GM10266 (cell line): ENCODE results near the gene THAP4.

Experiments used
- DNase-seq: peaks from one replicate; pipeline ENCODE4 v3.0.0; 2012; ENCODE audit errors: extremely low spot score
- CTCF ChIP-seq: IDR thresholded peaks from 2 replicates; pipeline ENCODE4 v1.5.1; 2012; ENCODE audit warnings: mild to moderate bottlenecking, low read depth; ENCODE audit not compliant: control insufficient read depth, insufficient read depth; ENCODE audit errors: missing control alignments

THAP4 gene

GRCh38 chr2:241563571-241563980, 73.4 kb downstream of the THAP4 start:
- no peak for TF ChIP-seq CTCF
- no peak for DNase-seq

GRCh38 chr2:241563031-241563507, 73.9 kb downstream of the THAP4 start:
- no peak for TF ChIP-seq CTCF
- DNase-seq: no peak

- no peak for DNase-seq
- no peak for TF ChIP-seq CTCF
Measured at GRCh38 chr2:241562269-241562891, 74.6 kb downstream of the THAP4 start.

- no peak for TF ChIP-seq CTCF
- DNase-seq: no peak
Measured at GRCh38 chr2:241561832-241562231, 75.1 kb downstream of the THAP4 start.

GRCh38 chr2:241560883-241561474, 76.0 kb downstream of the THAP4 start:
- DNase-seq: no peak
- no peak for TF ChIP-seq CTCF

GRCh38 chr2:241560162-241560882, 76.6 kb downstream of the THAP4 start:
- TF ChIP-seq CTCF: no peak
- DNase-seq: no peak

- DNase-seq: no peak
- no peak for TF ChIP-seq CTCF
Measured at GRCh38 chr2:241559323-241560161, 77.4 kb downstream of the THAP4 start.
